Chondrocyte (in vitro differentiated cells): ENCODE data around the gene RASSF3. TPM values are rescaled to one million over a fixed set of nuclear protein-coding genes. Genes with fewer than 3 reads are reported as not detected.

Source experiments
- DNase-seq: peaks from one replicate; pipeline ENCODE4 v3.0.0; 2021; ENCODE audit warnings: mixed read lengths, low spot score
- H3K27ac Mint-ChIP-seq: one replicate; pipeline ENCODE4 v1.8.0; 2021; ENCODE audit warnings: mild to moderate bottlenecking, moderate library complexity, mixed read lengths; ENCODE audit not compliant: unreplicated experiment
- H3K27me3 Mint-ChIP-seq: 2 replicates; pipeline ENCODE4 v1.8.0; 2021; ENCODE audit warnings: low read depth, mixed read lengths
- H3K36me3 Mint-ChIP-seq: 2 replicates; pipeline ENCODE4 v1.8.0; 2021; ENCODE audit warnings: low read depth, mixed read lengths
- H3K4me1 Mint-ChIP-seq: 2 replicates; pipeline ENCODE4 v1.8.0; 2021; ENCODE audit warnings: low read depth, mild to moderate bottlenecking, mixed read lengths
- H3K4me3 Mint-ChIP-seq: one replicate; pipeline ENCODE4 v1.8.0; 2021; ENCODE audit warnings: mild to moderate bottlenecking, moderate library complexity, mixed read lengths; ENCODE audit not compliant: unreplicated experiment
- H3K9me3 Mint-ChIP-seq: 2 replicates; pipeline ENCODE4 v1.8.0; 2021; ENCODE audit warnings: low read depth, mixed read lengths
- CTCF ChIP-seq: fragments of 200-600 bp; sonication (generic); IDR thresholded peaks from 2 replicates; pipeline ENCODE4 v1.5.0; 2021; ENCODE audit warnings: antibody characterized with exemption, mild to moderate bottlenecking, moderate library complexity
- total RNA-seq: library from RNA; stranded (reverse); gene quantifications from 3 replicates; pipeline ENCODE4 v1.2.1, GENCODE V29; 2021

Gene RASSF3
- total RNA-seq, 1 donor from 2014 or later: 51.1 TPM

- TF ChIP-seq CTCF: no peak
- Mint-ChIP-seq H3K9me3 (no peaks in the 10 kb centered on the region), H3K4me3 (no peak overlapping the region), H3K36me3 (peaks cover 28% of the 10 kb centered on the region), H3K27me3 (no peaks in the 10 kb centered on the region), H3K4me1 (no peaks in the 10 kb centered on the region), H3K27ac (no peak overlapping the region)
- no peak for DNase-seq
These were observed 103.1 kb downstream of the RASSF3 start for GRCh38 chr12:64713376-64713775.

GRCh38 chr12:64714551-64714968 is 104.3 kb downstream of the RASSF3 start:
- TF ChIP-seq CTCF: no peak
- Mint-ChIP-seq H3K36me3 (peaks cover 32% of the 10 kb centered on the region), H3K27ac (no peak overlapping the region), H3K9me3 (no peaks in the 10 kb centered on the region), H3K4me1 (no peaks in the 10 kb centered on the region), H3K27me3 (no peaks in the 10 kb centered on the region), H3K4me3 (no peak overlapping the region)
- DNase-seq: no peak

- Mint-ChIP-seq H3K9me3 (no peaks in the 10 kb centered on the region), H3K4me3 (no peak overlapping the region), H3K27me3 (no peaks in the 10 kb centered on the region), H3K36me3 (peaks cover 45% of the 10 kb centered on the region), H3K27ac (no peak overlapping the region), H3K4me1 (no peaks in the 10 kb centered on the region)
- no peak for TF ChIP-seq CTCF
- DNase-seq: no peak
These were observed 106.1 kb downstream of the RASSF3 start for GRCh38 chr12:64716371-64716770.

GRCh38 chr12:64716839-64717455 is 106.7 kb downstream of the RASSF3 start:
- Mint-ChIP-seq H3K4me3 (no peak overlapping the region), H3K9me3 (no peaks in the 10 kb centered on the region), H3K27ac (no peak overlapping the region), H3K4me1 (no peaks in the 10 kb centered on the region), H3K36me3 (peaks cover 49% of the 10 kb centered on the region), H3K27me3 (no peaks in the 10 kb centered on the region)
- no peak for TF ChIP-seq CTCF
- DNase-seq: no peak

GRCh38 chr12:64718649-64719048 is 108.4 kb downstream of the RASSF3 start:
- no peaks in the 10 kb centered on the region for H3K9me3 Mint-ChIP-seq
- no peaks in the 10 kb centered on the region for H3K4me1 Mint-ChIP-seq
- H3K36me3 Mint-ChIP-seq: peaks cover 52% of the 10 kb centered on the region
- no peaks in the 10 kb centered on the region for H3K27me3 Mint-ChIP-seq
- no peak overlapping the region for H3K27ac Mint-ChIP-seq
- TF ChIP-seq CTCF: no peak
- H3K4me3 Mint-ChIP-seq: no peak overlapping the region
- no peak for DNase-seq
